Hematopoietic multipotent progenitor cell treated with erythropoietin and hydrocortisone succinate and interleukin-3 and kit ligand, for 8 days (in vitro differentiated cells): ENCODE results near the gene LNX2.

Source experiments
- DNase-seq: peaks from one replicate; pipeline ENCODE4 v3.0.0-alpha.2; 2015

Gene LNX2

DNA sequence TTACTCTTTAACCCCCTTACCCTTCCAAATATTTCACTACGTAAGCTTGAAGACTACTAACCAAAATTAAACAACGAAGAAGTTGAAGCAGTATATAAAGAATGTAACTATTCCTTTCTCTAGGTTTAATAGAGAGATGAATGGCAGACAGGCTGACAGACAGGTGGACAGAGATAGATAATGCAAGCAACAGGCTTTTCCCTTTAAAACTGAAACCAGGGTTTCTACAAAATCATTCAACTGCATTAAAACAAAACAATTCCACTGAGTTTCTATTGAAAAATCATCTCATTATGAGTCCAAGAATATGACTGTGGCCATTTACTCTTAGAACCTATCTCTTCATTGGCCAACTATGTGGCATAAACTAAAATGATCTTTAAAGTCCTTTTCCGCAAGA lies 15.2 kb downstream of the LNX2 start:
- DNase-seq: peak; percentile 71

DNA sequence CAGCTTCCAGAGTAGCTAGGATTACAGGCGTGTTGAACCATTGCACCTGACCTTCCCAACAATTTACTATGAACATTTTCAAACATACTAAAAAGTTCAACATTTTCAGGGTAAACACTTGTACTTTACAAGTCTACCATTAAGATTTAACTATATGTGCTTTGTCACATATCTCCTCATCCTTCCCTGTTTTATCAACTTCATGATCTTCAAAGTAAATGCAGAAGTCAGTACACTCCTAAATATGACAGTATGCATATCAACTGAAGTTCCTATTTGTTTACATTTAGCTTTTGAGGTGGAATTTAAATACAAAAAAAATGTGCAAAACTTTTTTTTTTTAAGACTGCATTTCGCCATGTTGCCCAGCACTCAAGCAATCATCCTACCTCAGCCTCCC lies 18.5 kb downstream of the LNX2 start:
- no peak for DNase-seq

DNA sequence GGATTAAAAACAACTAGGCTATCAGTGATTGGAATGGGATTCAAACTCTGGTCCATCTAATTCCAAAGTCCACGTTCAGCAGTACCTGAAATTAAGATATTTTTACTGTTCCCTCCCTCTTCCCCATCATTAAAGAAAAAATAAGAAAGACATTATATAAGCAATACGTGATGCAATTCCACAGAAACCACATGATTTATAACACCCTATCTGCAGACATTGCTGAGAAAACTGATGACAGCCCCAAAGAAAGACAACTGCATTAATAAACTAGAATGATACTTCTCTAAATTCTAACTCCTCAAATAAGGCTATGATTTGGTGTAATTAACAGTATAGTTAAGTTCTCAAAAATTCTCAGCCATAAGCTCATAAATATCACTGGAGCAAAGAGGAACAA lies 19.1 kb downstream of the LNX2 start:
- DNase-seq: no peak

DNA sequence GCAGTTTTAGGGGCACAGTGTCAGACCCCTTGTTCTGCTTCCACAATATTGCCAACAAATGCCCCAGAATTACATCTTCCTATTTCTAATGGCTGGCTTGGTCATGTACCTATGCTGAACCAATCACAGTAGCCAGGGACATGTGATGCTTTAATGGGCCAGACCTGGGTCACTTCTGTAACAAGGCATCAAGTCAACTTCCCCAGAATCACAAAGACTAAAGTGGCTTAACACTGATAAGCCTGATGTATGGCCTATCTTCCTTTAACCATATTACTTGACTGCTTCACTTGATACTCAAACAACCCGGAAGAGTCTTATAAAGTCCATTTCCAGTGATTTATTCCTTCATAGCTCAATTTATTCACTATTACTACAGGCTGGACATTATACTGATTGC lies 19.6 kb downstream of the LNX2 start:
- DNase-seq: peak; percentile 84

DNA sequence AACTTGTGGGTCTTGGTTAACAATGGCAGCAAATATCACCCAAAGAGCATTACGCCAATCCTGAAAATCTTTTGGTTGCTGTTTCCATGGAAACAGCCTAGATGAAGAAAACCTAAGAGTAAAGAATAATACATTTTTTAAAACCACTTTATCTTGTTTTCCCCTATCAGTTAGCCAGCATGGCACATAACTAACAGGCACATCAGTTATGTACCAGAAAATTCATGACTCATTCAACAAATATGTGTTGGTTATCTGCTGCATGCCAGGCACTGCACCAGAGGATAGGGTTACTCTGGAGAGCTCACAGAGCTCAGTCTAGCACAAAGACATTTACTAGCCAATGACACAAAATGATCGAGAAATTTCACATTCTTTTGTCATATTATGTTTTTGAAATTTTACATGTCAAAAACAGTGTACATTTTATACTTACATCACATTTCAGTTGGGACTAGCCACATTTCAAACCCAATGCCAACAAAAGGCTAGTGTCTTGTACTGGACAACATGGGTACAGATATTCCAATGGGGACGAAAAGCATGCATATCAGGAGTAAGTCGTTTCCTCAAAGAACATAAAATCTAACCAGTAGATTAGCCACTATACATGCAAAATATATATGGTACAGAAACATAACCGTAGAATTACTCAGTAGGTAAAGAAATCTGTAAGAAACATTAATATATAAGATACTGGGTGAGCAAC lies 20.3 kb downstream of the LNX2 start:
- DNase-seq: peak; percentile 96

DNA sequence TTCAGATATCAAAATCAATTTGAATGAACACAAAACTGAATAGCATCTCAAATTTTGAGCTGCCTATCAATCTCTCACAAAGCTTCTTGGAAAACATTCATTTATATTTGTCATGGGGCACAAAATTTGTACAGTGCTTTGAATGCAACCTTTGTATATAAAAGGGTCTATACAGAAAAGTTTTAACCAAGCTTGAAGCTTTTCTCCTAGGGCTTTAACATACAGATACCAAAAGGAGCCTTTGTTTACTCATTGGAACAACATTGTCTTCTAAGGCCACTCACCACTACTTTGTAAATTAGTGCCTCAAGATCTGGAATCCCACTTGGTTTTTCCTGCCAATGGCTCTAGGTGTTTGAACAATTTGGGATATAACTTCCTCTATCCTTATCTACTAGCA lies 21.2 kb downstream of the LNX2 start:
- DNase-seq: no peak

DNA sequence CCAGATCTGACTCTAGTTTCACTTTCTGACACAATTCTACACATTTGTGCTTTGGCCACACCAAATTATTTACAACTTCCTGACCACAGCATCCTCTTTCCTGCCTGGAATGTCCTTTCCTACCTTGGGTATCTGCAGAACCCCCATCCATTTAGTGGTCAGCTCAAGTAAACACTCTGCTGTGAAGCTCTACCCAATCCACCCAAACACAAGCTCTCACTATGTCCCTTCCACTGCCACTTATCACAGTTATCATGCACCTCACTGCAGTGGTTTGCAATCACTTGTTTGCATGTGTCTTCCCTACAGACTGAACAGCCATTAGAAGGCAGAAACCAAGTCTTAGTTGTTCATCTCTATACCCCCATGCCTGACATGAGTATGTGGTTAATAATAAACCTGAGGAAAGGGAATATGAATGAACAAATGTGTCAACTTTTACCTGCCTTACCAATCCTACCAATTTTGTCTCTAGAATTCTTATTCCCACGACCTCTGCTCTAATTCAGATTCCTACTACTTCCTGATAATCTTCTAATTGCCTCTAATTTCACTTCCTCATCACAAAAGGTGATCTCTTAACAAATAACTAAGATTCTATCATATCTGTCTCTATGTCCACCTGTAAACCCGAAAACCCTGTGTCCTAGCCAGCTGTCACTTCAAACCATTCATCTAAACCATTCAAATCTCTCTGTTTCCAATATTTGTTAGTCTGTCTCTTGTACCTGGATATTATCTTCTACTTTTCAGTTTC lies 25.1 kb downstream of the LNX2 start:
- DNase-seq: peak; percentile 77

DNA sequence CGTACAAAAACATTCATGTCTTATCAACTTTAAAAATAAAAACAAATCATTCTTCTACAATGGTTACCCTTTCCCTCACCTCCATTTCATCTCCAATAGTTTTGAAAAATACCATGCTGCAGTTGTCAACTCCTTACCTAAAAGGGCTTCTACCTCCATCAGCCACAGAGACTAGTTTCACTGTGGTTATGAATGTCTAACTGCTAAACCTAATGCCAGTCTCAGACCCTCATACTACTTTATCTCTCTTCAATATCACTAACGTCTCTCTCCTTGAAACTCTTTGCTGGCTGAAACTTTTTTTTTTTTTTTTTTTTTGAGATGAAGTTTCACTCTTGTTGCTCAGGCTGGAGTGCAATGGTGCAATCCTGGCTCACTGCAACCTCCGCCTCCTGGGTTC lies 27.1 kb downstream of the LNX2 start:
- DNase-seq: no peak

DNA sequence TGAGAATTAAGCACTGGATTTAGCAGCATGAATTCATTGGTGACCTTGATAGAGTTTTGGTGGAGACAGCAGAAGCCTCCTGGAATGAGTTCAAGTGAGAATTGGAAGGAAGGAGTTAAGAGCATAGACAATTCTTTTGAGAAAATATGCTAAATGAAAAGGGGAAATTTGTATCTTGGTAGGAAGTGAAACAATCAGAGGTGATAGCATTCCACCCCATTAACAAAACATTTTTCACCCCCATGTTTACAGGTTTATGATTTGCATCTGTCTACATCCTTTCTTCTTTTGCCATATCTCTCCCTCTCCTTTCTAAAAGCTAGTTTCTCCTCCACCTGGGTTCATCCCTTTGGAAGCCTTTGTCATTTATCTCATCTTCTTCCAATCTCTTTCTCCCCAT lies 27.5 kb downstream of the LNX2 start:
- no peak for DNase-seq

DNA sequence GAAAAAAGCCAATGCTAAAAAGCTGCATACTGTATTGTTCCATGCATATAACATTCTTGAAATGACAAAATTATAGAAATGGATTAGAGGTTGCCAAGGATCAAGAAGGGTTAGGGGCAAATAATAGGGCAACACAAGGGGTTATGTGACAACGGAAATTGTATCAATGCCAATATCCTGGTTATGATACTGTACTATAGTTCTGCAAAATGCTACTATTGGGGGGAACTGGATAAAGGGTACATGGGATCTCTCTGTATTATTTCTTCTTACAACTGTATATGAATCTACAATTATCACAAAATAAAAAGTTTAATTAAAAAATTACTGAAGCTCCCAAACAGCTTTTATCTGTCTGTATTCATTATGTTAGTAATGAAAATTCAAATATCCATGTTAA lies 31.9 kb downstream of the LNX2 start:
- DNase-seq: no peak

DNA sequence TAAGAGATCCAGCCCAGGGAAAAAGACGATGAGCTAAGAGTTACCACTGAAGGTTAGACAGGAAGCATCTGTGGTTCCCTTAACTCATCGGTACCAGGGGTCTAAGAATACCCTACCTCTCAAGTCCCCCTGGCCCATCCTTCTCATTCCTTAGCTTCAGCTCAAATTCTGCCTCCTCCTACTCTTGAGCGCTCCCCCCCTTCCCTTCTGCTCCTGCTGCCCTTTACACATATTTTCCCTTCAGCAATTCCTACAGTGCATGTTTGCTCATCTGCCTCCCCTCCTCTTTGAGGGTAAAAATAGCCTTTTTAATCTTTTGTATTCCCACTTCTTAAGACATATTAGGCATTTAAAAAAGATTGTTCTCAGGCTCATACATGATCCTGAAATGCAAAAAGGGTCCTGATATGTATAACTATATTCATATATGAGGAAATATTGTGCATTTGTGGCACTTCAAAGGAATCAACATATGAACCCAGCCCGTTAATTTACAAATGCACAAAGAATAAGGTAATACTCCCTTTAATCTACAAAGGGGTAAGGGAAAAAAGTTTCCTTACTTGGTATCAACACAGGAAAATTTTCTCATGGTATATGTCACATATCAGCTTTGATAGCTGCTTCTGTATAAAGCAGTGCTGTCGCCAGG lies 33.1 kb downstream of the LNX2 start:
- DNase-seq: no peak

DNA sequence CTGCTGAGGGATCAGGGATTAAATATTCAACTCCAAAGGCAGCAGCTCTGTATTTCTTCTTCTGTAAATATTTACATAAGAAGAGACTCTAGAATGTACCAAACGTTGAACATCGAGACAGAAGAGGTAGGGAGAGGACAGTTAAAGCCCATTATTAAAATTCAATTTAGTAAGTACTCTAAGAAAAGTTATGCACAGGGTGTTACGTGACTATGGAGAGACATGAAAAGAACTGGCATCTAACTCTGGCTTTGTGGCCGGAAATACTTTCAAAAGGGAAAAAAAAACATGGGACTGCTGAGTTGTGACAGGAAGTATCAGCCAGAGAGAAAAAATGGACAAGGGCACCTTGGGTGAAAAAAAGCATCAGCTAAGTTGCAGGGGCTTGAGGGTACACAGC lies 36.7 kb downstream of the LNX2 start:
- no peak for DNase-seq

DNA sequence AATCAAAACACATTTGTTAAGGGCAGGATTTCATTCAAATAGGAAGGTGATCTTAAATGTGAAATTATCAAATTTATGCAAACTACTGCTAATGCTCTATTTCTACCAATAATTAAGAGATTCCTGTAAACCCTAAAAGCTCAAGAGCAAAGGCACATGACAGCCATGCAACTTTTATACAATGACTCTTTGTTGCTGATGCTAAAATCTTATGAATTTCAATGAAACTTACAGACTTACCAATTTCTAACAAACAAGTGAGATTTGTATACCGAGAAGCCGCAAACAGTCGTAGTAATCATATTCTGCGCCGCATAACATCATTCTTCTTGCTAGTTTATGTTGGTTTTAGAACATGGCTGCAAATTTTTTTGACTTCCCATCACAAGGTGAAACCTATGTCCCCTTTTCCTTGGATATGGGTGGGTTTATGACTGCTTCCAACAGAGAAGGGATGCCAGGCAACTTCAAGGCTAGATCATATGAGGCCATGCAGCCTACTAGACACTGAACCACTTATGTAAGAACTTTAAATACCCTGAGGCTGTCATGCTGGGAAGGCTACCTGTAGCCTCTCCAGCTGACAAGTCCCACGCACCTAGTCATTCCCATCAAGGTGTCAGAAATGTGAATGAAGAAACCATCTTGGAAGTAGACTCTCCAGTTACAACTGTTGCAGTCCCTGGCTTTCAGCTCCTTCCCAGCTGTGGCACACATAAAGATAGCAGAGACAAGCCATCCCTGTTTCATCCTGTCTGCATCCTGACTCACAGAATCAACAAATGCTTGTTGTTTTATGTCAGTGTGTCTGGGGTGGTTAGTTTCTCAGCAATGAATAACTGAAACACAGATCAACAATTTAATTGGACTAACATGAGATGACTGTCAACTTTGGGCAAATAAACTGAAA lies 42.0 kb downstream of the LNX2 start:
- DNase-seq: no peak

DNA sequence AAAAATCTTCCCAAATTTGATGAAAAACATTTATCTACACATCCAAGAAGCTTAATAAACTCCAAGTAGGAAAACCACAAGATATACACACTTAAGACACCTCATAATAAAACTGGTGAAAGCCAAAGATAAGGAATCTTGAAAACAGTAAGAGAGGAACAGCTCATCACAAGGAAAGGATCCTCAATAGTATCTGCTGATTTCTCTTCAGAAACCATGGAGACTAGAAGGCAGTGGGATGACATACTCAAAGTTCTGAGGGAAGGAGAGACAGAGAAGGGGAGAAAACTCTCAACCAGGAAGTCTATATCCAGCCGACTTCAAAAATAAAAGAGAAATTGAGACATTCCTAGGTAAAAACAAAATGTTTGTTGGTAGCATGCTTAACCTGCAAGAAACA lies 45.7 kb downstream of the LNX2 start:
- DNase-seq: no peak

DNA sequence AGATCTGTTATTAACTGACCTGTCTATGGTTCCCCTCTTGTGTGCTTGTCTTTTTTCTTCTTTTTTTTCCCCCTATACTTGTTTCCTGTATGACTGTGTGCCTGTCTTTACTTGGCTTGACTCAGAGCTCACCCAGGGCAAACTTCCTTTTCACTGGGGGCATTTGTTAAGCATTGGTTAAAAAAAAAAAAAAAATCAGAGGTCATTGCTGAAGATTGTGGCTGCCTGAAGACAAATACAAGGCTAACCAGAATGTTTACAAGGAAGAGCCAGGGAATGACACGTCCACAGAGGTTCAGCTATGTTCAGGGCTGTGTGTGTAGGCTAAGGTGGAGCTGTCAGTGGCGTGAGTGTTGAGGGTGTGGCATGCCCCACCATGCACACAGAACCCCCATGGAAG lies 47.1 kb downstream of the LNX2 start:
- DNase-seq: no peak

DNA sequence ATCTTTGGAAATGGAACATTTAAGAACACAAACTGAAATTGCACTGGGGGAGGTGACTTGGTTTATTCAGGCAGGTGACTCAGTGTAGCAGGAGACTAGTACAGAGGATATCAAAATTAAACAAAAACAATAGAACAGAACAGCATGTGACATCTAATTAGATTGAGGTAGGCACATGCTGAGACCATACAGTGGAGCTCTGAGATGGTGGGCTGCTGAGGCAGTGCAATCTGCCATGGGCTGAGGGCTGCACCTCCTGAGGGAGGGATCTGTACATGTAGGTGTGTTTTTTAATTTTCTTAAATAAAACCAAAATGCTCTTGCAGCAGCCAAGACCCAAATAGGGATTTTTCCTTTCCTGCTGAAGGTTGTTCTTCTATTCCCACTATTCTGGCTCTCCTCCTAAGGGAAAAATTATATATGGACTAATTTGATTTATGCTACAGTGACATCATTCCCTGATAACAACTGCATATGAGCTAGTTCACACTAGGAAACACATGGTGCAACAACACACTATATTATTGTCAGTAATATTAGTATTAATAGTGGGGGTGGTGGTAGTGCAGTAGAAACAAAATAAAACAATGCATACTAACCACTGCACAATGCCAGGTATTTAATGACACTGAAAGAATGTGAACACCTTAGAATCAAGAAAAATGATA lies 48.0 kb downstream of the LNX2 start:
- DNase-seq: no peak

DNA sequence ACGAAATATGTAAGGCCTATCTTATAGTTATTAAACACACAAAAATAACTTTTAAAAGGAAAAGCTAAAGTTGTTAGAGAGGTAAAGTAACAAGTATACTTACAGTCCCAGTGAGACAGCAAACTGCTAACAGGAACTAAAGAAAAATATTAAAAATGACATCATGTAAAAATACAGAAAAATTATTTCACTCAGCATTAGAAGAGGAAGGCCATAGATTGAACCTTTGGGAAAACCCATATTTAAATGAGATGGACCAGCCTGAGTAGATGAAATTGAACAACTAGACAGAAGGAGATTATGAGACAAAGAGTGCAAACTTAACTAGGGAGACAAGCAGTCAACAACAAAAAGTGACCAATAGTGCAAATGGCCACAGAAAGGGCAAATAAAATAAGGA lies 49.4 kb downstream of the LNX2 start:
- DNase-seq: no peak

DNA sequence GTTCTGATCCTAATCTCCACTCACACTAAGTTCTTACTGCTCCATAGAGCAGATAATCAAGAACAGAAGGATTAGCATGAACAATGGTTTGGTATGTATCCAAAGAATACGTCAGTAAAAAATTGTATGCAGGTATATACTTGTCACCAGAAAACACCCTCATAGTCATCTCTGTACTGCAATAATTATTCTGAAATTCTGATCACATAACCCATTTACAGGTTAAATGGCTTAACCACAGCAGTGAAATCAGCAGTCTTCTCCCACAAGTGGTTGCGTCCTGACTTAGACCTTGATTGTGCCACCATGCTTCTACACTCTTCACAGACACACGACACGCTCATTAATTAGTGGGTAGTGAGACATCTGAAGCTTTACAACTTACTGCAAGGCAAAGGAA lies 50.9 kb downstream of the LNX2 start:
- DNase-seq: no peak

DNA sequence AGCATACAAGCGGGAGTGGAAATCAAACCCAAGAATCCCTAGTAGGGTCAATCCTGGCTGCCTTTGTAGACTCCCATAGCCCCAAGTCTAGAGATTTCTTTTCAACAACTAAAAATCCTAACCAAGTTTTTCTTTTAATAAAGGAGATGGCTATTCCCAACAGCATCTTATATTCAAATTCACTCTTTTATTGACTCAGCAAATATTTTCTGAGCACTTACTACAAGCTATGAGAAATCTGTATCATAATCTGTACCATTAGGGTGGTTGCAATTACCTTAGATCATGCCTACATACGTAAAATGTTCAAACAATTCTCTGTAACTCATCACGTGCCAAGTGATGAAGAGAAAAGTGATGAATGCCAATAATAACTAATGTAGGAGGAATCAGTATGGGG lies 54.5 kb downstream of the LNX2 start:
- DNase-seq: no peak

DNA sequence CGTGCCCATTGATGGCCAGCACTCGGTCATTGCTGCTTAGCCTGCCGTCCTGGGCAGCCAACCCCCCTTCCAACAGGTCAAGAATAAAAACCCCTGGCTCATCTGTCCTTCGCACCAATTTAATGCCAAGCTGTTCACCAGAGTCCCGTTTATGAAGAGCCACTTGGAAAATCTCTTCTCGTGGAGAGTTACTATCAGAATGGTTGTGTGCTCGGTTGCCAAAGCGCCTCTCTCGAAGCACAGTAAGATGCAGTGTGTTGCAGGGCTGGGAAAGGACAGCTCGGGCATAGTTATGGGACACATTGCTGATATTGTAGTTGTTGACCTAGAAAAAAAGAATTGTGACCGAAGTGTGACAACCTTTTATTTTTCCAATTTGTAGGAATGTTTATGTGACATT lies 57.9 kb downstream of the LNX2 start:
- DNase-seq: no peak

DNA sequence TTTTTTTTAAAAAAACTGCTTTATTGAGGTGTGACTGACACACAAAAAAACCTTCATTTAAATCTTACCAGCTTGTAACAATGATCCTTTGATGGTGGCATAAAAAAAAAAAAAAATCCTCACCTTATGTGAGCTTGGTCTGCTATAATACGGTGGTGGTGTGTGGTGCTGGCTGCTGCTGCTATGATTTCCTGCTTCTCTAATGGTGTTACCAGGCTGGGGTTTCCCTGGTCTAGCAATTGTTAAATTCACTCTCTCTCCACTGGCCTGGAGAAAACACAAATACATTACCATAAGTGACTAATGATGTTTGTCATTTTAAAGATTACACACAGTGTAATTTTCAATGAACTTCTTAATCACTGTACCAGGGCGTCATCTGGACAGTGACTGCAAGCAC lies 60.6 kb downstream of the LNX2 start:
- DNase-seq: no peak

DNA sequence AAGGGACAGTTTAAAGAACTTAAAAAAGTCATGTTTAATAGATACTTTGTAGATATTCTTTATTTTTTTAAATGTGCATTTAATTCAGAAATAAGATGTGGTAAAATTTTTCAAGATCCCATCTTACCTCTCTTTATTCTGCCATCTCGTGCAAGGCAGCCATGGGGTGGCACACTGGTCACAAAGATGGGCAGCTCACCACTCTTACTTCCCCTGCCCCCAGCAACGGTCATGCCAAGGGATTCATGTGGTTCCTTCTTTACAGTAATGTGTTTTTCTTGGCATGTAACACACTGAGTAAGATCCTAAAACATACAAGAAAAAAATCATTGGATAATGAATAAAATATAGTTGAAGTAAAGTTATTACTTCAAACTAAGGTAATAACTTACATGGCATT lies 64.2 kb downstream of the LNX2 start:
- DNase-seq: peak; percentile 63

DNA sequence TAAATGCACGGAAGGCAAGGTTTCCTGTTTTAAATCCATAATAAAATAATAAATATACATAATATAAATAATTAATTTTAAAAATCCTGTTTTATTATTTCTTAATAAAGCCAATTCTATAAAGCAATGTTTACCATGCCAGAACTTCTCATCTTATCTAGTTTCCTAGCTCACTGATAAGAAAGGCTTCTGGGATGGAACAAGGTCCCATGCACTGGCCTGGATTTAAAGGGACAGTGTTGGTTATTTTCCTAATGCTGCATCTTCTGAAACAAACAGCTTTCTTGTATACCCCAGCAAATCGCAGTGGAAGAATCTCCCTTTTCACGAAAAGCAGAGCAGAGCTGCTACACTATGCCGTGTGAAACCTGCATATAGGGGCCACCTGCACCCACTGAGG lies 68.8 kb downstream of the LNX2 start:
- DNase-seq: no peak
